Sigmoid colon (tissue), 4 donors: ENCODE results near the gene SPOCK1.

Experiments
- CTCF ChIP-seq, 4 experiments: fragments of 450-650 bp in 3 of 4; fragments of 200-600 bp in 1 of 4; IDR thresholded peaks; one replicate each; pipeline ENCODE4 v1.5.1; 2016 to 2019; ENCODE audit warnings: antibody characterized with exemption in 4 of 4, mild to moderate bottlenecking in 3 of 4, moderate library complexity in 2 of 4
- EP300 ChIP-seq, 4 donors: sonication (generic); formaldehyde crosslinking; IDR thresholded peaks; one replicate each; pipeline ENCODE4 v1.6.1; 2017; ENCODE audit warnings: antibody characterized with exemption in 4 of 4
- POLR2A ChIP-seq, 2 donors: fragments of 450-650 bp; IDR thresholded peaks; one replicate each; pipeline ENCODE4 v1.6.1; 2016; ENCODE audit warnings: antibody characterized with exemption in 2 of 2, mild to moderate bottlenecking in 2 of 2, moderate library complexity in 2 of 2
- POLR2AphosphoS5 ChIP-seq, 4 donors: sonication (generic); formaldehyde crosslinking; IDR thresholded peaks; one replicate each; pipeline ENCODE4 v1.6.1; 2017; ENCODE audit warnings: antibody characterized with exemption in 4 of 4

- TF ChIP-seq POLR2A (IDR thresholded peaks at IDR 0.05): no peak
- TF ChIP-seq CTCF (IDR thresholded peaks at IDR 0.05): no peak
- TF ChIP-seq EP300 (IDR thresholded peaks at IDR 0.05): no peak
- TF ChIP-seq POLR2AphosphoS5 (IDR thresholded peaks at IDR 0.05): no peak
These were observed 416.2 kb downstream of the SPOCK1 start for GRCh38 chr5:137082951-137083350.
